ENCODE measurements around the gene SYT14.
"Not testable (repeated sequence)": the region's sequence is repeated elsewhere in the genome, so short reads cannot be mapped to it uniquely, and the experiment has no call there.

Gene SYT14

GRCh38 chr1:209945377-209945776, 7.4 kb downstream of the SYT14 start:
- no peak for DNase-seq (ENCODE audit: low spot score)

GRCh38 chr1:209948155-209948554, 10.1 kb downstream of the SYT14 start:
- no peak for DNase-seq (ENCODE audit: low spot score)

- DNase-seq (ENCODE audit: low spot score), result no peak
These were observed 18.1 kb downstream of the SYT14 start for GRCh38 chr1:209956116-209956515.

- DNase-seq (ENCODE audit: low spot score), result no peak
These were observed 21.6 kb downstream of the SYT14 start for GRCh38 chr1:209959623-209960022.

GRCh38 chr1:209960926-209961325, 22.9 kb downstream of the SYT14 start:
- DNase-seq (ENCODE audit: low spot score), result no peak

- no peak for DNase-seq (ENCODE audit: low spot score)
These were observed 24.4 kb downstream of the SYT14 start for GRCh38 chr1:209962388-209962787.

- no peak for DNase-seq (ENCODE audit: low spot score)
These were observed 24.8 kb downstream of the SYT14 start for GRCh38 chr1:209962856-209963255.

- DNase-seq (ENCODE audit: low spot score), result no peak
These were observed 28.0 kb downstream of the SYT14 start for GRCh38 chr1:209965996-209966395.

GRCh38 chr1:209978721-209979120, 40.7 kb downstream of the SYT14 start:
- DNase-seq (ENCODE audit: low spot score), result not testable (repeated sequence)

- DNase-seq (ENCODE audit: low spot score), result no peak
These were observed 45.9 kb downstream of the SYT14 start for GRCh38 chr1:209983953-209984352.

- DNase-seq (ENCODE audit: low spot score), result no peak
These were observed 47.0 kb downstream of the SYT14 start for GRCh38 chr1:209985002-209985401.

GRCh38 chr1:209988706-209989105, 50.7 kb downstream of the SYT14 start:
- DNase-seq (ENCODE audit: low spot score), result no peak

- no peak for DNase-seq (ENCODE audit: low spot score)
These were observed 51.5 kb downstream of the SYT14 start for GRCh38 chr1:209989525-209989924.

GRCh38 chr1:209993061-209993830, 55.2 kb downstream of the SYT14 start:
- no peak for DNase-seq (ENCODE audit: low spot score)

GRCh38 chr1:209996348-209996747, 58.3 kb downstream of the SYT14 start:
- DNase-seq (ENCODE audit: low spot score), result no peak

GRCh38 chr1:209999005-209999404, 61.0 kb downstream of the SYT14 start:
- DNase-seq (ENCODE audit: low spot score), result no peak

GRCh38 chr1:210001751-210002150, 63.7 kb downstream of the SYT14 start:
- no peak for DNase-seq (ENCODE audit: low spot score)

GRCh38 chr1:210003501-210003900, 65.5 kb downstream of the SYT14 start:
- DNase-seq (ENCODE audit: low spot score), result no peak

GRCh38 chr1:210010161-210010560, 72.1 kb downstream of the SYT14 start:
- DNase-seq (ENCODE audit: low spot score), result no peak

GRCh38 chr1:210021145-210021860, 83.3 kb downstream of the SYT14 start:
- DNase-seq (ENCODE audit: low spot score), result no peak

- no peak for DNase-seq (ENCODE audit: low spot score)
These were observed 84.0 kb downstream of the SYT14 start for GRCh38 chr1:210022044-210022443.

- DNase-seq (ENCODE audit: low spot score), result no peak
These were observed 86.3 kb downstream of the SYT14 start for GRCh38 chr1:210024282-210024681.

- DNase-seq (ENCODE audit: low spot score), result no peak
These were observed 87.0 kb downstream of the SYT14 start for GRCh38 chr1:210024996-210025395.

GRCh38 chr1:210025870-210026269, 87.9 kb downstream of the SYT14 start:
- no peak for DNase-seq (ENCODE audit: low spot score)

All from left forelimb (tissue), 1 donor.